SK-N-SH (cell line): ENCODE measurements around the gene VPS13C.
"Not testable (repeated sequence)": the region's sequence is repeated elsewhere in the genome, so short reads cannot be mapped to it uniquely, and the experiment has no call there.

Source experiments
- CTCF ChIP-seq: fragments of 200-600 bp; sonication (generic); IDR thresholded peaks from 2 replicates; pipeline ENCODE4 v1.6.1; 2017; ENCODE audit warnings: antibody characterized with exemption, mild to moderate bottlenecking, moderate library complexity
- MAX ChIP-seq: IDR thresholded peaks from 2 replicates; pipeline ENCODE4 v1.4.0; 2012; ENCODE audit warnings: low read depth
- POLR2AphosphoS5 ChIP-seq: IDR thresholded peaks from 2 replicates; pipeline ENCODE4 v1.6.1; 2012; ENCODE audit warnings: low read depth, low read length
- RCOR1 ChIP-seq: fragments of 150-350 bp; IDR thresholded peaks from 2 replicates; pipeline ENCODE4 v1.6.1; 2017; ENCODE audit warnings: antibody characterized with exemption, low read length
- SMC3 ChIP-seq: IDR thresholded peaks from 2 replicates; pipeline ENCODE4 v1.6.1; 2012; ENCODE audit warnings: low read depth, low read length, improper control_type of control experiment
- TAF1 ChIP-seq: IDR thresholded peaks from 2 replicates; pipeline ENCODE4 v1.6.1; 2012; ENCODE audit warnings: low read depth, mild to moderate bottlenecking, low read length, moderate library complexity, borderline replicate concordance

- TF ChIP-seq CTCF, SMC3, POLR2AphosphoS5, TAF1, MAX, RCOR1: not testable (repeated sequence)
These were observed 12.0 kb downstream of the VPS13C start for GRCh38 chr15:62048254-62048653.
